BLaER1 treated with 17β-estradiol and CSF1 and Interleukin-3, amounts not matched to agents 10 nM and 100 nM (cell line): ENCODE results near the gene KRTAP16-1.

ENCODE experiments used
- H3K27ac ChIP-seq, 11 experiments: shearing (Covaris generic); formaldehyde crosslinking; 2 replicates each; pipeline ENCODE4 v1.8.1; 2022
- H3K27me3 ChIP-seq, 11 experiments: shearing (Covaris generic); formaldehyde crosslinking; 2 replicates each; pipeline ENCODE4 v1.8.1; 2022
- H3K36me3 ChIP-seq, 11 experiments: shearing (Covaris generic); formaldehyde crosslinking; 2 replicates each; pipeline ENCODE4 v1.8.1; 2022
- H3K4me1 ChIP-seq, 10 experiments: shearing (Covaris generic); formaldehyde crosslinking; 2 replicates each; pipeline ENCODE4 v1.8.1; 2022
- H3K4me2 ChIP-seq, 11 experiments: shearing (Covaris generic); formaldehyde crosslinking; 2 replicates each; pipeline ENCODE4 v1.8.1; 2022
- H3K4me3 ChIP-seq, 10 experiments: shearing (Covaris generic); formaldehyde crosslinking; 2 replicates each; pipeline ENCODE4 v1.8.1; 2022
- H3K9ac ChIP-seq, 11 experiments: shearing (Covaris generic); formaldehyde crosslinking; 2 replicates each; pipeline ENCODE4 v1.8.1; 2022
- H3K9me3 ChIP-seq, 11 experiments: shearing (Covaris generic); formaldehyde crosslinking; replicated peaks in 1 of 11; 2 replicates each; pipeline ENCODE4 v1.8.1; 2022
- H4K20me1 ChIP-seq, 11 experiments: shearing (Covaris generic); formaldehyde crosslinking; 2 replicates each; pipeline ENCODE4 v1.8.1; 2022
- Cebpa-rat ChIP-seq, 11 experiments: shearing (Covaris generic); IDR thresholded peaks; 2 replicates each; pipeline ENCODE4 v1.8.1; 2022

Gene KRTAP16-1

DNA sequence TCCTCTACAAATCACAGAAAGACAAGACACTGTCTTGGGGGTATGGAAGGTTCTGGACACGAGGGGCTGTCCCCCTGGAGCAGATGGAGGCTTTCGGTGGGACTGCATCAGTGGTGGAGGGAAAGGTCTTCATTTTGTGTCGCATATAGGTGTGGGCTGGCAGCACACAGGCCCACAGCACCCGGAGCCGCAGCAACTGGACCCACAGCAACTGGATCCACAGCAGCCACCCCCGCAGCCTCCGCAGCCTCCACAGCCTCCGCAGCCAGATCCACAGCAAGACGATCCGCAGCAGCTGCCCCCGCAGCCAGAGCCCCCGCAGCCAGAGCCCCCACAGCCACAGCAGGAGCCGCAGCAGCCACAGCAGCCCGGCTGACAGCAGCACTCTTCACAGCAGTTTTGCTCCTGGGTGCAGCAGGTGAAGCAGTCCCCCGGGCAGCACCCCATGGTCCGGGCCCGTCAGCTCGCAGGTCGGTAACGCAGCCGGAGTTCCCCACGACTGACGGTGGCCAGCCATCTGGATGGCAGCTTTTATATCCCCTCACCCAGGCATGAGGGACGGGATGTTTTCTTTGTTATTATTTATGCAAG is 6.2 kb upstream of the KRTAP16-1 start, which contains the start of gene KRTAP17-1:
KRTAP17-1 (minus strand) TSS at position 507 of the 591 bp plus-strand sequence; CDS start at position 447, 60 bp downstream.
- H4K20me1 ChIP-seq = no peaks in the 10 kb centered on the region
- H3K27ac ChIP-seq = no peak within 1 kb of the TSS
- no peak within 1 kb of the TSS for H3K4me3 ChIP-seq
- no peak within 1 kb of the TSS for H3K9ac ChIP-seq
- peaks cover 8 to 17% (median 13%) of the 10 kb centered on the region in 11 experiments for H3K9me3 ChIP-seq
- H3K4me1 ChIP-seq = no peaks in the 10 kb centered on the region
- H3K27me3 ChIP-seq = no peaks in the 10 kb centered on the region
- no peak for TF ChIP-seq Cebpa-rat (IDR thresholded peaks at IDR 0.05)
- H3K36me3 ChIP-seq = no peaks in the 10 kb centered on the region; a peak in 1 of 22 replicates
- no peak within 1 kb of the TSS for H3K4me2 ChIP-seq

DNA sequence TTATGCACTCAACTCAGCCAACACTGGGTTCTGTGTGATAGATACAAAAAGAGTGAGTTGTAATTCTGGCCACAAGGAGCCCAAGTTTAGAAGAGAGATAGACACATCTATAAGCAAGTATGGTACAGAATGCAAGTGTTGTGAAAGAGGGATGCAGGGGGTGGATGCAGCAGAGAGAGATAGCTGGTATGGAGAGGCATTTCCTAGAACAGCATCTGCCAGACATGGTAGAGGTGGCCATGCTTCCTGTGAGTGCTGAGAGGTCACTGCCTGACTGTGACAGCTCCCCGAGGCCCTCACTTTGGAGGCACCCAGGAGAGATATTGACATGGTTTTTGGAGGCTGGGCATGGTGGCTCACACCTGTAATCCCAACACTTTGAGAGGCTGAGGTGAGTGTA is 2.0 kb upstream of the KRTAP16-1 start:
- H3K4me1 ChIP-seq = peaks cover 24 to 35% (median 33%) of the 10 kb centered on the region in 10 experiments
- H3K9ac ChIP-seq = no peak overlapping the region
- no peaks in the 10 kb centered on the region for H3K27me3 ChIP-seq
- H3K27ac ChIP-seq = no peak overlapping the region
- 0 out of 22 replicates have a peak, but pooled peaks cover 0 to 4% (median 0%) of the 10 kb centered on the region in 11 experiments for H3K9me3 ChIP-seq
- no peak overlapping the region for H3K4me2 ChIP-seq
- H3K4me3 ChIP-seq = no peak overlapping the region
- no peaks in the 10 kb centered on the region for H3K36me3 ChIP-seq
- no peak for TF ChIP-seq Cebpa-rat (IDR thresholded peaks at IDR 0.05)
- H4K20me1 ChIP-seq = no peaks in the 10 kb centered on the region

DNA sequence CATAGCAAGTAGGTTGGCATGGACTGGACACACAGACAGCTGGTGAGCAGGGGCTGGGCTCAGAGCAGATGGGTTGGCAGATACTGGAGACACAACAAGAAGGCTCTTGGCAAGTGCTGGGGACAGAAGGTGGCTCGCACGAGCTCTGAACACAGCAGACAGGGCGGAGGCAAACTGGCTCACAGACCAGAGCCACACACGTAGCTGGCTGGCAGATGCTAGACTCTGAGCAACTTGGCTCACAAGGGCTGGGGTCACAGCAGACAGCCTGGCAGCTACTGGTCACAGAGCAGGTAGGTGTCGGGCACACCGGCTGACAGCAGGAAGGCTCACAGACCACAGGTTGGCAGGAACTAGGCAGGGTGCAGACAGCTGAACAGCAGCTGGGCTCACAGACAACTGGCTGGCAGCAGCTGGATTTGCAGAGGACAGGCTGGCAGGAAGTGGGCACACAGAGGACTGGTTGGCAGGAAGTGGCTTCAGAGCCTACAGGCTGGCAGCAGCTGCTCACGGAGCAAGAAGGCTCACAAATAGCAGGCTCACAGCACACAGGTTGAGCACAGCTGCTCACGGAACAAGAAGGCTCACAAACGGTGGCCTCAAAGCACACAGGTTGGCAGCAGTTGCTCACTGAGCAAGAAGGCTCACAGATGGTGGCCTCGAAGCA is 725 bp downstream of the KRTAP16-1 start:
- Histone ChIP-seq H3K36me3 (no peaks in the 10 kb centered on the region), H3K9ac (peak overlapping the region in 10 of 11 experiments; percentile 31 to 78 (median 66); a peak in 19 of 22 replicates), H4K20me1 (no peaks in the 10 kb centered on the region), H3K4me1 (peaks cover 29 to 38% (median 34%) of the 10 kb centered on the region in 10 experiments), H3K4me2 (peak overlapping the region; percentile 76 to 95 (median 88)), H3K27me3 (no peaks in the 10 kb centered on the region), H3K27ac (peak overlapping the region; percentile 28 to 90 (median 77); a peak in 21 of 22 replicates), H3K9me3 (0 out of 22 replicates have a peak, but pooled peaks cover 0 to 8% (median 0%) of the 10 kb centered on the region in 11 experiments), H3K4me3 (peak overlapping the region in 8 of 10 experiments; percentile 22 to 46 (median 25); a peak in 12 of 20 replicates)
- no peak for TF ChIP-seq Cebpa-rat (IDR thresholded peaks at IDR 0.05)

DNA sequence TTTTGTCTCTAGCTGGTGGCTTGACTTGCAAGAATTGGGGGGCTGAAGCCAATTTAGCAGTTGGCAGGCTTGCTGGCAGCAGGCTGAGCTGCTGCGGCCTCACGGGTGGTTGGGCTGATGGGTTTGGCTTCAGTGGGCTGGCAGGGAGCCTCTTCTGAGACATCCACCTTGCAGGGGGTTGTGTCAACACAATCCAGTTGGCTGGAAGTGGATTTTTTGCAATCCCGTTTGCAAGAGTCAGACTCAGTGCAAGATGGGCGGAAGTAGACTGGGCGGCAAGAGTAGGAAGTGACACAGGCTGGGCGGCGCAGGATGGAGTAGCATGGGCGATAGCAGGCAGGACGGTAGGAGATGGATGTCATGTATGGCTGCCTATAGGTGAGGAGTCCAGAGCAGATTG is 1.5 kb downstream of the KRTAP16-1 start:
- Histone ChIP-seq H3K27ac (peak overlapping the region in 9 of 11 experiments; percentile 72 to 90 (median 81); a peak in 16 of 22 replicates), H3K9ac (peak overlapping the region in 4 of 11 experiments; percentile 70 to 78 (median 72); a peak in 3 of 22 replicates), H3K36me3 (no peaks in the 10 kb centered on the region), H3K4me1 (peaks cover 31 to 44% (median 36%) of the 10 kb centered on the region in 10 experiments), H3K9me3 (0 out of 22 replicates have a peak, but pooled peaks cover 0 to 8% (median 0%) of the 10 kb centered on the region in 11 experiments), H3K4me2 (peak overlapping the region; percentile 76 to 95 (median 88)), H3K4me3 (peak overlapping the region in 1 of 10 experiments; percentile 46; a peak in 2 of 20 replicates), H4K20me1 (no peaks in the 10 kb centered on the region), H3K27me3 (no peaks in the 10 kb centered on the region)
- TF ChIP-seq Cebpa-rat (IDR thresholded peaks at IDR 0.05) = no peak

GRCh38 chr17:41304091-41304490 is 5.0 kb downstream of the KRTAP16-1 start:
- Histone ChIP-seq H3K27ac (no peak overlapping the region), H3K4me3 (no peak overlapping the region), H3K4me2 (no peak overlapping the region), H4K20me1 (no peaks in the 10 kb centered on the region), H3K9ac (no peak overlapping the region), H3K4me1 (peaks cover 22 to 40% (median 30%) of the 10 kb centered on the region in 10 experiments), H3K36me3 (no peaks in the 10 kb centered on the region), H3K9me3 (peaks cover 0 to 27% (median 0%) of the 10 kb centered on the region in 11 experiments; a peak in 6 of 22 replicates), H3K27me3 (no peaks in the 10 kb centered on the region)
- TF ChIP-seq Cebpa-rat (IDR thresholded peaks at IDR 0.05) = no peak

DNA sequence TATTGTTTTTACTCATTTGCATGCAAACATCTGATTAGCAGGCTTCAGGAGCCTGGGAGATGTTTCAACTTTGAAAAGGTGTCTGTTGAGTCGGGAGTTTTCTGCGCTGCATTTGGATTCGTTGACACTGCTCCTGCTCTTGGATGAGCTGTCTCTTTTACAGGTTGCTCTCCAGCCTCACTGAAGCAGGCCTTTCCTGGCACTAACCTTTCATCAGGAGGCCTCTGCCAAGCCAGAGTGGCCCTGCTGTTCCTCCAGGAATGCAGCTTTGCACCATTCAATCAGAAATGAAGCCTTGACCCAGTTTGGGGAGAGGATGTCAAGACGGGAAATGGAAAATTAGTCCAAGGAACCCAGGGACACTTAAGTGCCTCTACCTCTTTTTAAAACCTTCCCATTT is 6.1 kb downstream of the KRTAP16-1 start:
- no peaks in the 10 kb centered on the region for H4K20me1 ChIP-seq
- H3K9ac ChIP-seq = no peak overlapping the region
- peak overlapping the region in 6 of 11 experiments; percentile 3 to 57 (median 27); a peak in 8 of 22 replicates for H3K4me2 ChIP-seq
- no peaks in the 10 kb centered on the region for H3K27me3 ChIP-seq
- H3K36me3 ChIP-seq = no peaks in the 10 kb centered on the region
- no peak overlapping the region for H3K4me3 ChIP-seq
- peaks cover 0 to 27% (median 0%) of the 10 kb centered on the region in 11 experiments; a peak in 7 of 22 replicates for H3K9me3 ChIP-seq
- no peak overlapping the region for H3K27ac ChIP-seq
- peaks cover 11 to 29% (median 19%) of the 10 kb centered on the region in 10 experiments for H3K4me1 ChIP-seq
- no peak for TF ChIP-seq Cebpa-rat (IDR thresholded peaks at IDR 0.05)

DNA sequence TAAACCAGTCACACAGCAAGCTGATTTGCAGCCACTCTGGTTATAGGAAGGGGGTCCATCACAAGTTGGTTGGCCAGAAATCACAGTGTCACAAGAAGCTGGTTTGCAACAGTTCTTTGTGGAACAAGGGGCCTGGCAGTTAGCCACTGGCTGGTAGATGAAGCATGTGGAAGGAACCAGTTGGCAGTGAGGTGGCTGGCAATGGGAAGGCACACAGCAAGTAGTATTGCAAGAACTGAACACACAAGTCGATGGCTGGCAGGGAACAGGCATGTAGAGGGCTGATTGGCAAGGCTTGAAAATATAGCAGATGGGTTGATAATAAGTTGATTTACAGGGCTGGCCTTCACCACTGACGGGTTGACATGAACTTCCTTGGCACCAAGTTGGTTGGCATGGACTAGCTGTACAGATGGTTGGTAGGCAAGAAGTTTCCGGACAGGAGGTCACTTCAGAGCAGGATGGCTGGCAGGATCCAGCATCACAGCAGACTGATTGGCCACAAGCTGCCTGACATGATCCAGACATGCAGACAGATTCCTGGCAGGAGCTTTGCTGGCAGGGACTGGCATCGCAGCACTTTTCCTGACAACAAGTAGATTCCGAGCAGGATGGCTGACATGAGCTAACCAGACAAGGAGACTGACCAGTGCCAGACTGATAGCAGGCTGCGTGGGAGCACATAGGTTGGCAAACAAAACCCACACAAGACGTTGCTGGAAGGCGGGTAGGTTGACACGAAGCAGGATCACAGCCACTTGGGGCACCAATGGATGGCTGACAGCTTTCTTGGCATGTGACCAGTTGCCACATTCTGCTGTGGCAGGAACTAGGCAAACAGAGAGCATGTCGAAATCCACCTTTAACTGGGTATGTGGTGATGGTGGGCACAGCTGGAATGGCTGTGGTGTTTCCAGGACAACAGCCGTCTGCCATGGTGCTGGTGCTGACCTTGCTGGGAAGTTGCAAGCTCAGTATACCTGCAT is 6.9 kb downstream of the KRTAP16-1 start, which contains the start of gene KRTAP29-1:
KRTAP29-1 (minus strand) TSS at position 936 of the 986 bp plus-strand sequence; CDS start at position 936, 0 bp downstream.
- TF ChIP-seq Cebpa-rat (IDR thresholded peaks at IDR 0.05) = peak in 2 of 11 experiments; percentile 8 to 17; a peak in 1 of 22 replicates
- Histone ChIP-seq H3K27me3 (no peaks in the 10 kb centered on the region), H4K20me1 (no peaks in the 10 kb centered on the region), H3K4me1 (peaks cover 3 to 22% (median 11%) of the 10 kb centered on the region in 10 experiments; a peak in 19 of 20 replicates), H3K4me2 (peak within 1 kb of the TSS in 7 of 11 experiments; percentile 3 to 57 (median 25); a peak in 10 of 22 replicates), H3K36me3 (no peaks in the 10 kb centered on the region), H3K27ac (peak within 1 kb of the TSS in 2 of 11 experiments; percentile 3 to 32; a peak in 4 of 22 replicates), H3K4me3 (no peak within 1 kb of the TSS), H3K9me3 (peaks cover 0 to 27% (median 0%) of the 10 kb centered on the region in 11 experiments; a peak in 7 of 22 replicates), H3K9ac (no peak within 1 kb of the TSS)

GRCh38 chr17:41301204-41301790 is 7.8 kb downstream of the KRTAP16-1 start:
- peaks cover 0 to 18% (median 7%) of the 10 kb centered on the region in 10 experiments; a peak in 10 of 20 replicates for H3K4me1 ChIP-seq
- no peaks in the 10 kb centered on the region for H4K20me1 ChIP-seq
- no peak for TF ChIP-seq Cebpa-rat (IDR thresholded peaks at IDR 0.05)
- H3K9me3 ChIP-seq = peaks cover 0 to 25% (median 0%) of the 10 kb centered on the region in 11 experiments; a peak in 7 of 22 replicates
- no peak overlapping the region for H3K4me2 ChIP-seq
- no peaks in the 10 kb centered on the region for H3K27me3 ChIP-seq
- no peak overlapping the region for H3K9ac ChIP-seq
- no peak overlapping the region for H3K27ac ChIP-seq
- no peaks in the 10 kb centered on the region for H3K36me3 ChIP-seq
- H3K4me3 ChIP-seq = no peak overlapping the region
